C4-2B (cell line): Measurements from ENCODE around the gene ARMC7.

ENCODE experiments used
- ZFX ChIP-seq: fragments of 450-650 bp; IDR thresholded peaks from 2 replicates; pipeline ENCODE4 v1.6.1; 2017
- TF ChIP-seq, protein P1 (sequence below): fragments of 450-650 bp; conservative IDR thresholded peaks from 2 replicates; pipeline ENCODE4 v1.5.1; 2017; ENCODE audit warnings: mild to moderate bottlenecking

DNA sequence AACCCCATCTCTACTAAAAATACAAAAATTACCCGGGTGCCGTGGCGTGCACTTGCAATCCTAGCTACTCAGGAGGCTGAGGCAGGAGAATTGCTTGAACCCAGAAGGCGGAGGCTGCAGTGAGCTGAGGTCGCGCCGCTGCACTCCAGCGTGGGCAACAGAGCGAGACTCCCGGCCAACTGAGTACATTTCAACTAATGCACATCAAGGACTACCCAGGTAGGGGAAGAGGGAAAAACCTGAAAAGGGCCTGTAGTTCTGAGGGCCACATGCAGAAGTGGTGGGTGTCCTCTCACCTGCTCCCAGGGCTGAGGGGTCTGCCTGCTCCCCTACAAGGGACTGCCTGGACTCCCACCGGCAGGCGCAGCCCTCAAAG, 22.6 kb upstream of the ARMC7 start:
- TF ChIP-seq, protein P1, sequence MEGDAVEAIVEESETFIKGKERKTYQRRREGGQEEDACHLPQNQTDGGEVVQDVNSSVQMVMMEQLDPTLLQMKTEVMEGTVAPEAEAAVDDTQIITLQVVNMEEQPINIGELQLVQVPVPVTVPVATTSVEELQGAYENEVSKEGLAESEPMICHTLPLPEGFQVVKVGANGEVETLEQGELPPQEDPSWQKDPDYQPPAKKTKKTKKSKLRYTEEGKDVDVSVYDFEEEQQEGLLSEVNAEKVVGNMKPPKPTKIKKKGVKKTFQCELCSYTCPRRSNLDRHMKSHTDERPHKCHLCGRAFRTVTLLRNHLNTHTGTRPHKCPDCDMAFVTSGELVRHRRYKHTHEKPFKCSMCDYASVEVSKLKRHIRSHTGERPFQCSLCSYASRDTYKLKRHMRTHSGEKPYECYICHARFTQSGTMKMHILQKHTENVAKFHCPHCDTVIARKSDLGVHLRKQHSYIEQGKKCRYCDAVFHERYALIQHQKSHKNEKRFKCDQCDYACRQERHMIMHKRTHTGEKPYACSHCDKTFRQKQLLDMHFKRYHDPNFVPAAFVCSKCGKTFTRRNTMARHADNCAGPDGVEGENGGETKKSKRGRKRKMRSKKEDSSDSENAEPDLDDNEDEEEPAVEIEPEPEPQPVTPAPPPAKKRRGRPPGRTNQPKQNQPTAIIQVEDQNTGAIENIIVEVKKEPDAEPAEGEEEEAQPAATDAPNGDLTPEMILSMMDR, result no peak
- no peak for TF ChIP-seq ZFX
